IMR-90 (cell line): ENCODE results near the gene POLR3GL. TPM values are rescaled to one million over a fixed set of nuclear protein-coding genes. Genes with fewer than 3 reads are reported as not detected.

Experiments
- ATAC-seq: fragments of 200-7000 bp; cut with Tn5 transposase; 2 replicates; pipeline ENCODE4 v1.9.1; 2020; ENCODE audit warnings: low read depth, mild to moderate bottlenecking, moderate library complexity
- BruUV-seq: library from RNA; stranded (reverse); fragments of 400-500 nt; replicated peaks from 2 replicates; lab custom pipeline; 2021; lab: Mats Ljungman, UMichigan
- CTCF ChIA-PET: fragments of 300-600 bp; formaldehyde crosslinking; extraction: SDS; loops from one replicate; lab custom pipeline; 2021; ENCODE audit warnings: antibody characterized with exemption; lab: Yijun Ruan, JAX
- POLR2A ChIA-PET: fragments of 300-600 bp; sonication (Branson Sonifier 250); formaldehyde crosslinking; loops from one replicate; lab custom pipeline; 2022; ENCODE audit warnings: antibody characterized with exemption; ENCODE audit not compliant: unreplicated experiment; lab: Charles Lee
- DNase-seq: peaks from one replicate; pipeline ENCODE4 v3.0.0; 2013
- H2AFZ ChIP-seq: replicated peaks from 2 replicates; pipeline ENCODE3; 2013; ENCODE audit warnings: low read length, mild to moderate bottlenecking; ENCODE audit not compliant: poor library complexity
- H2AK5ac ChIP-seq: 2 replicates; pipeline ENCODE4 v1.6.1; 2013; ENCODE audit warnings: low read depth, low read length, inconsistent platforms
- H2AK9ac ChIP-seq: replicated peaks from 2 replicates; pipeline ENCODE3; 2013; ENCODE audit warnings: mild to moderate bottlenecking, low read depth, low read length, moderate library complexity; ENCODE audit not compliant: poor library complexity
- H2BK120ac ChIP-seq: 2 replicates; pipeline ENCODE4 v1.6.1; 2013; ENCODE audit warnings: low read depth, low read length, inconsistent platforms
- H2BK15ac ChIP-seq: 3 replicates; pipeline ENCODE4 v1.6.1; 2013; ENCODE audit warnings: low read depth, low read length, inconsistent platforms
- H2BK20ac ChIP-seq: 2 replicates; pipeline ENCODE4 v1.6.1; 2013; ENCODE audit warnings: low read depth, mild to moderate bottlenecking, inconsistent platforms, low read length, moderate library complexity
- H2BK5ac ChIP-seq: 2 replicates; pipeline ENCODE4 v1.6.1; 2013; ENCODE audit warnings: mild to moderate bottlenecking, low read depth, low read length, inconsistent platforms; ENCODE audit not compliant: poor library complexity, severe bottlenecking
- H3K14ac ChIP-seq: replicated peaks from 2 replicates; pipeline ENCODE4 v1.6.1; 2013; ENCODE audit warnings: low read depth, low read length, inconsistent platforms
- H3K18ac ChIP-seq: 2 replicates; pipeline ENCODE4 v1.6.1; 2013; ENCODE audit warnings: low read depth, low read length, control low read depth
- H3K23ac ChIP-seq: 2 replicates; pipeline ENCODE4 v1.6.1; 2013; ENCODE audit warnings: low read depth, low read length, inconsistent platforms
- H3K27ac ChIP-seq: 2 replicates; pipeline ENCODE4 v1.5.1; 2013; ENCODE audit warnings: mild to moderate bottlenecking, control low read depth, low read length; ENCODE audit not compliant: insufficient read depth
- H3K27me3 ChIP-seq: 2 replicates; pipeline ENCODE4 v1.6.1; 2013; ENCODE audit warnings: low read length; ENCODE audit not compliant: control insufficient read depth, insufficient read depth
- H3K36me3 ChIP-seq: 2 replicates; pipeline ENCODE4 v1.6.1; 2013; ENCODE audit warnings: low read length, mixed read lengths; ENCODE audit not compliant: control insufficient read depth, insufficient read depth
- H3K4ac ChIP-seq: 2 replicates; pipeline ENCODE4 v1.6.1; 2013; ENCODE audit warnings: low read depth, low read length, inconsistent platforms
- H3K4me1 ChIP-seq: 2 replicates; pipeline ENCODE4 v1.6.1; 2013; ENCODE audit warnings: low read length, mixed read lengths; ENCODE audit not compliant: control insufficient read depth, insufficient read depth
- H3K4me2 ChIP-seq: 2 replicates; pipeline ENCODE4 v1.6.1; 2013; ENCODE audit warnings: low read depth, mild to moderate bottlenecking, control low read depth, low read length, moderate library complexity
- H3K4me3 ChIP-seq: 2 replicates; pipeline ENCODE4 v1.5.1; 2013; ENCODE audit warnings: low read depth, mild to moderate bottlenecking, control low read depth, low read length, moderate library complexity; ENCODE audit not compliant: insufficient read depth
- H3K56ac ChIP-seq: 2 replicates; pipeline ENCODE4 v1.6.1; 2013; ENCODE audit warnings: low read length, inconsistent platforms; ENCODE audit not compliant: insufficient read depth; ENCODE audit errors: extremely low read depth
- H3K79me1 ChIP-seq, 2 experiments: 2 replicates each; pipeline ENCODE4 v1.6.1; 2013; ENCODE audit warnings: low read length in 2 of 2, inconsistent platforms in 1 of 2, low read depth in 1 of 2
- H3K9ac ChIP-seq: 2 replicates; pipeline ENCODE4 v1.6.1; 2013; ENCODE audit warnings: low read depth, low read length, control low read depth
- H3K9me1 ChIP-seq: 2 replicates; pipeline ENCODE4 v1.6.1; 2013; ENCODE audit warnings: low read length, inconsistent platforms; ENCODE audit not compliant: insufficient read depth
- H3K9me3 ChIP-seq: 2 replicates; pipeline ENCODE4 v1.6.1; 2013; ENCODE audit warnings: low read length; ENCODE audit not compliant: control insufficient read depth, insufficient read depth
- H4K20me1 ChIP-seq: 2 replicates; pipeline ENCODE4 v1.6.1; 2013; ENCODE audit warnings: low read length, inconsistent platforms; ENCODE audit not compliant: insufficient read depth
- H4K5ac ChIP-seq: 2 replicates; pipeline ENCODE4 v1.6.1; 2013; ENCODE audit warnings: mild to moderate bottlenecking, low read depth, low read length, control low read depth
- H4K8ac ChIP-seq, 2 experiments: 2 replicates each; pipeline ENCODE4 v1.6.1; 2013; ENCODE audit warnings: low read depth in 2 of 2, low read length in 2 of 2, control low read depth in 1 of 2, inconsistent platforms in 1 of 2
- H4K91ac ChIP-seq: 2 replicates; pipeline ENCODE4 v1.6.1; 2013; ENCODE audit warnings: low read depth, low read length, inconsistent platforms; ENCODE audit not compliant: insufficient read depth
- MAFK ChIP-seq: IDR thresholded peaks from 2 replicates; pipeline ENCODE4 v1.6.1; 2012; ENCODE audit warnings: low read depth, low read length, improper control_type of control experiment
- WGBS, 2 experiments: methylation state at CpG; one replicate each; pipeline versions ENCODE4 v1.1.5 to v1.1.7; 2013; ENCODE audit warnings: missing lambda C conversion rate in 2 of 2; ENCODE audit not compliant: insufficient read length in 1 of 2; ENCODE audit errors: extremely low coverage in 2 of 2; 5-methylcytosine and 5-hydroxymethylcytosine counted together
- dilution Hi-C: fragments of 300-500 bp; cut with HindIII; formaldehyde crosslinking; loops from one replicate; pipeline ENCODE4 v1.14.3; 2018; ENCODE audit warnings: low sequenced_read_pairs; ENCODE audit not compliant: unreplicated experiment
- in situ Hi-C: fragments of 300-500 bp; cut with MboI; formaldehyde crosslinking; loops from 3 replicates; pipeline ENCODE4 v1.14.3; 2019; ENCODE audit warnings: low sequenced_read_pairs, inconsistent platforms, mixed read lengths
- intact Hi-C: fragments of 100-400 bp; cut with micrococcal nuclease; formaldehyde crosslinking; loops from 2 replicates; pipeline ENCODE4 v1.10.0; 2022
- polyA plus RNA-seq, 3 experiments: library from polyadenylated mRNA; depleted of rRNA; stranded (reverse); fragments of >200 nt; gene quantifications; 2 replicates each; pipeline ENCODE4 v1.2.3, GENCODE V29; 2012; ENCODE audit warnings: low replicate concordance in 1 of 3
- total RNA-seq: library from RNA; depleted of rRNA; stranded (reverse); fragments of >200 nt; gene quantifications from 2 replicates; pipeline ENCODE4 v1.2.3, GENCODE V29; 2012
- TF ChIP-seq, protein P1 (sequence below): fragments of 150-350 bp; IDR thresholded peaks from 2 replicates; pipeline ENCODE4 v1.6.1; 2017; ENCODE audit warnings: mild to moderate bottlenecking, antibody characterized with exemption, low read length, low read depth

The POLR3GL gene
- total and polyA plus RNA-seq, 2 of the 4 experiments (the other 2 are of a cell fraction): 7.9 to 16.3 TPM

DNA sequence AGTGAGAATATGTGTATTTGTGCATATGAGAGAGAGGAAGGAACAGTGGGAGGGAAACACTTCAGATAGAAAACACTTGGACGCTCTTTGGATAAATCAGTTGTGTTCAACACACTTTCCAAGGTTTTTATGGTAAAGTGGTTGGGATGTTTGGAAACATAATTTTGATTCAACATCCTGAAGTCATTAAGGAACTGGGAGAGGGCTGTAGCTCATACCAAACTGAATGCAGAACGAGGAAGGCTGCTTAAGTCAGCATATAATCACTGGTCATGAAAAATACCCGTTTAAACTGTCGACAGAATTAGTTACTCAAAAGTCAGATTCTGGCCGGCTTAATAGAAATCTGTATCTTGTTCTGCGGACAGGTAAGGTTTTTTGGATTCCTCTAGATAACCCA lies 21.6 kb upstream of the POLR3GL start:
- ChIA-PET CTCF (interaction anchor here (0.6 kb wide), 1 partner anchor 9 kb away, joined by 4 read pairs; no protein-coding TSS in a partner anchor), POLR2A (no interaction called here)
- no peak overlapping the region for H3K14ac ChIP-seq
- no peak overlapping the region for H3K27ac ChIP-seq
- no peak overlapping the region for H2AK9ac ChIP-seq
- no peaks in the 10 kb centered on the region for H3K4me1 ChIP-seq
- no peak overlapping the region for H3K18ac ChIP-seq
- H2BK20ac ChIP-seq: no peak overlapping the region
- no peak for ATAC-seq
- no peak overlapping the region for H4K8ac ChIP-seq
- no peak overlapping the region for H3K4me3 ChIP-seq
- H3K56ac ChIP-seq: no peak overlapping the region
- no TSS peak for BruUV-seq
- intact Hi-C loops: no loop called here
- H2AFZ ChIP-seq: no peak overlapping the region
- no peak overlapping the region for H4K91ac ChIP-seq
- no peak overlapping the region for H2BK15ac ChIP-seq
- H2AK5ac ChIP-seq: no peak overlapping the region
- peak; percentile 8; the same call in 1 of the 2 replicates for TF ChIP-seq MAFK
- TF ChIP-seq, protein P1, sequence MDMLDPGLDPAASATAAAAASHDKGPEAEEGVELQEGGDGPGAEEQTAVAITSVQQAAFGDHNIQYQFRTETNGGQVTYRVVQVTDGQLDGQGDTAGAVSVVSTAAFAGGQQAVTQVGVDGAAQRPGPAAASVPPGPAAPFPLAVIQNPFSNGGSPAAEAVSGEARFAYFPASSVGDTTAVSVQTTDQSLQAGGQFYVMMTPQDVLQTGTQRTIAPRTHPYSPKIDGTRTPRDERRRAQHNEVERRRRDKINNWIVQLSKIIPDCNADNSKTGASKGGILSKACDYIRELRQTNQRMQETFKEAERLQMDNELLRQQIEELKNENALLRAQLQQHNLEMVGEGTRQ: no peak
- in situ Hi-C loops: no loop called here
- H2BK120ac ChIP-seq: no peak overlapping the region
- no peak overlapping the region for H3K4me2 ChIP-seq
- no peaks in the 10 kb centered on the region for H3K27me3 ChIP-seq
- H3K9ac ChIP-seq: no peak overlapping the region
- no peaks in the 10 kb centered on the region for H3K9me1 ChIP-seq
- H3K79me1 ChIP-seq: peaks cover 20 to 29% of the 10 kb centered on the region in 2 experiments
- H3K9me3 ChIP-seq: no peaks in the 10 kb centered on the region
- H2BK5ac ChIP-seq: no peak overlapping the region
- no peak for DNase-seq
- H3K36me3 ChIP-seq: peaks cover 11% of the 10 kb centered on the region
- H4K20me1 ChIP-seq: no peaks in the 10 kb centered on the region
- 87% methylated on average over 6 of the region's 6 CpGs; no CpG with 5 or more reads in 1 of the 2 experiments for WGBS, 2 experiments
- dilution Hi-C loops: no loop called here
- H3K23ac ChIP-seq: no peak overlapping the region
- H3K4ac ChIP-seq: no peak overlapping the region
- no peak overlapping the region for H4K5ac ChIP-seq
